MM.1S (cell line): ENCODE measurements around the gene GUCD1.

ENCODE experiments used
- DNase-seq: peaks from one replicate; pipeline ENCODE4 v3.0.0-alpha.2; 2015
- H2AFZ ChIP-seq: fragments of 300-600 bp; sonication (generic); 2 replicates; pipeline ENCODE4 v1.6.0; 2016; ENCODE audit warnings: antibody characterized with exemption, low read length
- H3F3A ChIP-seq: fragments of 300-600 bp; sonication (generic); 2 replicates; pipeline ENCODE4 v1.6.1; 2016; ENCODE audit warnings: mild to moderate bottlenecking, antibody characterized with exemption, low read length, moderate library complexity, mixed read lengths; ENCODE audit not compliant: insufficient read depth
- H3K27ac ChIP-seq: fragments of 300-600 bp; sonication (generic); 2 replicates; pipeline ENCODE4 v1.5.1; 2016; ENCODE audit warnings: mild to moderate bottlenecking, low read length
- H3K27me3 ChIP-seq: fragments of 300-600 bp; sonication (generic); replicated peaks from 2 replicates; pipeline ENCODE4 v1.6.0; 2016; ENCODE audit warnings: low read length; ENCODE audit not compliant: insufficient read depth
- H3K36me3 ChIP-seq: fragments of 300-600 bp; sonication (generic); replicated peaks from 2 replicates; pipeline ENCODE4 v1.6.1; 2016; ENCODE audit warnings: mild to moderate bottlenecking, low read length, mixed read lengths; ENCODE audit not compliant: insufficient read depth
- H3K4me1 ChIP-seq: fragments of 300-600 bp; sonication (generic); 2 replicates; pipeline ENCODE4 v1.6.1; 2016; ENCODE audit warnings: low read length, mixed read lengths
- H3K4me2 ChIP-seq: fragments of 300-600 bp; sonication (generic); 2 replicates; pipeline ENCODE4 v1.6.0; 2016; ENCODE audit warnings: low read depth, low read length
- H3K4me3 ChIP-seq: fragments of 300-600 bp; sonication (generic); 2 replicates; pipeline ENCODE4 v1.5.1; 2016; ENCODE audit warnings: low read length, mixed read lengths
- H3K79me2 ChIP-seq: fragments of 300-600 bp; sonication (generic); 2 replicates; pipeline ENCODE4 v1.6.1; 2016; ENCODE audit warnings: mixed run types, low read length, mixed read lengths
- H3K9ac ChIP-seq: fragments of 300-600 bp; sonication (generic); 2 replicates; pipeline ENCODE4 v1.6.1; 2016; ENCODE audit warnings: low read length, mixed read lengths
- H3K9me2 ChIP-seq: fragments of 300-600 bp; sonication (generic); replicated peaks from 2 replicates; pipeline ENCODE4 v1.6.1; 2016; ENCODE audit warnings: mild to moderate bottlenecking, low read length, mixed read lengths; ENCODE audit not compliant: insufficient read depth
- H3K9me3 ChIP-seq: fragments of 300-600 bp; sonication (generic); replicated peaks from 2 replicates; pipeline ENCODE4 v1.6.1; 2016; ENCODE audit warnings: mild to moderate bottlenecking, low read length, mixed read lengths; ENCODE audit not compliant: insufficient read depth
- H4K20me1 ChIP-seq: fragments of 300-600 bp; sonication (generic); 2 replicates; pipeline ENCODE4 v1.6.1; 2016; ENCODE audit warnings: mild to moderate bottlenecking, low read length, moderate library complexity, mixed read lengths; ENCODE audit not compliant: insufficient read depth
- EZH2 ChIP-seq: fragments of 300-600 bp; sonication (generic); optimal IDR thresholded peaks from 2 replicates; pipeline ENCODE3; 2017; ENCODE audit warnings: low read depth, mild to moderate bottlenecking, antibody characterized with exemption, low read length, mixed read lengths
- EZH2phosphoT487 ChIP-seq: fragments of 300-600 bp; sonication (generic); IDR thresholded peaks from 2 replicates; pipeline ENCODE4 v1.6.1; 2018; ENCODE audit warnings: antibody characterized with exemption, low read length
- TF ChIP-seq, protein P1 (sequence below): fragments of 300-600 bp; sonication (generic); IDR thresholded peaks from 2 replicates; pipeline ENCODE4 v1.5.1; 2016; ENCODE audit warnings: antibody characterized with exemption, low read length, mixed read lengths

Gene GUCD1

DNA sequence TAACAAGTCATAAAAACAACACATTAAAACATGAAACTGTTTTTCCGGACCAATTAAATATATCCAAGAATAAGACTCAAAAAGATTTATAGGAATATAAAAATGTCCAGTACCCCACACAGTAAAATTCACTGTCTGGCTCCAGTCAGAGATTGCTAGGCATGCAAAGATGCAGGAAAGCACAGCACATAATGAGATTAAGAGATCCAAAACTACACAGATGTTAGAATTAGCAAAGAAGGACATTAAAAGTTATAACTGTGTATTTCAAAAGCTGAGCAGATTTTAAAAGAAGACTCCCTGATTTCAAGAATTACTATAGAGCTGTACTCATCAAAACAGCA, 24.3 kb upstream of the GUCD1 start:
- Histone ChIP-seq H3K27me3 (no peaks in the 10 kb centered on the region), H3F3A (0 out of 2 replicates have a peak, but pooled peaks cover 5% of the 10 kb centered on the region), H3K4me1 (no peaks in the 10 kb centered on the region), H3K79me2 (no peaks in the 10 kb centered on the region), H3K27ac (no peak overlapping the region), H4K20me1 (no peaks in the 10 kb centered on the region), H3K4me3 (no peak overlapping the region), H3K9ac (no peak overlapping the region), H3K4me2 (no peak overlapping the region), H3K9me2 (no peaks in the 10 kb centered on the region), H3K9me3 (no peaks in the 10 kb centered on the region), H2AFZ (no peak overlapping the region), H3K36me3 (no peaks in the 10 kb centered on the region)
- DNase-seq, result no peak
- TF ChIP-seq EZH2phosphoT487 (no peak), EZH2 (no peak)
- TF ChIP-seq, protein P1, sequence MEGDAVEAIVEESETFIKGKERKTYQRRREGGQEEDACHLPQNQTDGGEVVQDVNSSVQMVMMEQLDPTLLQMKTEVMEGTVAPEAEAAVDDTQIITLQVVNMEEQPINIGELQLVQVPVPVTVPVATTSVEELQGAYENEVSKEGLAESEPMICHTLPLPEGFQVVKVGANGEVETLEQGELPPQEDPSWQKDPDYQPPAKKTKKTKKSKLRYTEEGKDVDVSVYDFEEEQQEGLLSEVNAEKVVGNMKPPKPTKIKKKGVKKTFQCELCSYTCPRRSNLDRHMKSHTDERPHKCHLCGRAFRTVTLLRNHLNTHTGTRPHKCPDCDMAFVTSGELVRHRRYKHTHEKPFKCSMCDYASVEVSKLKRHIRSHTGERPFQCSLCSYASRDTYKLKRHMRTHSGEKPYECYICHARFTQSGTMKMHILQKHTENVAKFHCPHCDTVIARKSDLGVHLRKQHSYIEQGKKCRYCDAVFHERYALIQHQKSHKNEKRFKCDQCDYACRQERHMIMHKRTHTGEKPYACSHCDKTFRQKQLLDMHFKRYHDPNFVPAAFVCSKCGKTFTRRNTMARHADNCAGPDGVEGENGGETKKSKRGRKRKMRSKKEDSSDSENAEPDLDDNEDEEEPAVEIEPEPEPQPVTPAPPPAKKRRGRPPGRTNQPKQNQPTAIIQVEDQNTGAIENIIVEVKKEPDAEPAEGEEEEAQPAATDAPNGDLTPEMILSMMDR, result no peak

DNA sequence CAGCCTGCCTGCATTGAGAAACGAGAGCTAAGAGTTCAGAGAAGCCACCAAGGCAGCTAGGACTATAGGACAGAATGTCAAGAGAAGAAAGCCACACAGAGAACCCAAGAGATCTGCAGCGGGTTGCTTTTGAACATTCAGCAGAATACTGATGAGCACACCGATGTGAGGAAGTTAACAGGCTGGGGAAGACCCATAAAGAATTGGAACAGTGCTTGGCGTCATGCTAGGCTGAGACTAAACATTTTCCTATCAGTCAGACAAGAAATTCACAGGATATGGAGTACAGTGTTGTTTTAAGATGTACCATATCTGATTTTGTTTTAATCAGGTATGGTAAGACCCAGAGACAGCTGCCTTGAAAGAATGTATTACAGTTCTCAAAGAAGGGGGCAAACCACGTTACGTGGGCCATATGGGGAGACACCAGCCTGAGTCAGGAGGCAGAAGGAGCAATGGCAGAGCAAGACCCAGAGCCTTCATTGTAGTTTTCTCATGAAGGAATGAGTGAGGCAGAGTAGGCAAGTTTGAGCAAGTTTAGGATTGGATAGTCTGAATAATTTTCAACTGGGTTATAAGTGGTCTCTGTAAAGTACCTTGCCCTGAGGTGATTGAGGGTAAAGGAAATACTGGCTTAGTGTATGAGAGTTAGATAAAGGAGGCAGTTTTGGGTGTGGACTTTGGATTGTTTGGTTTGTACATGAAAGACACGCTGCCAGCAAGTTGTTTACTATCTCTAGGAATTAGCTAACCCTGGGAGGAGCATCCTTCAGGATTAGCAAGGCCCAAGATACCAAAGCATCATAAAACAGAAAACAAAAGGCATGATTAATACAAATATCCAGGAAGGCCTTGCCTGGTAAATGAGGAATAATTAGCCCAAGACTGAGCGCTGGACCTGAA, 23.7 kb upstream of the GUCD1 start:
- Histone ChIP-seq H3F3A (0 out of 2 replicates have a peak, but pooled peaks cover 9% of the 10 kb centered on the region), H3K4me3 (no peak overlapping the region), H3K4me2 (no peak overlapping the region), H3K9me2 (no peaks in the 10 kb centered on the region), H3K79me2 (no peaks in the 10 kb centered on the region), H4K20me1 (no peaks in the 10 kb centered on the region; the same call in 1 of the 2 replicates), H2AFZ (no peak overlapping the region), H3K27ac (no peak overlapping the region), H3K4me1 (no peaks in the 10 kb centered on the region), H3K9me3 (no peaks in the 10 kb centered on the region), H3K27me3 (no peaks in the 10 kb centered on the region), H3K9ac (no peak overlapping the region), H3K36me3 (peaks cover 3% of the 10 kb centered on the region; the same call in 1 of the 2 replicates)
- TF ChIP-seq, protein P1, result no peak
- TF ChIP-seq EZH2 (no peak), EZH2phosphoT487 (no peak)
- DNase-seq, result no peak

DNA sequence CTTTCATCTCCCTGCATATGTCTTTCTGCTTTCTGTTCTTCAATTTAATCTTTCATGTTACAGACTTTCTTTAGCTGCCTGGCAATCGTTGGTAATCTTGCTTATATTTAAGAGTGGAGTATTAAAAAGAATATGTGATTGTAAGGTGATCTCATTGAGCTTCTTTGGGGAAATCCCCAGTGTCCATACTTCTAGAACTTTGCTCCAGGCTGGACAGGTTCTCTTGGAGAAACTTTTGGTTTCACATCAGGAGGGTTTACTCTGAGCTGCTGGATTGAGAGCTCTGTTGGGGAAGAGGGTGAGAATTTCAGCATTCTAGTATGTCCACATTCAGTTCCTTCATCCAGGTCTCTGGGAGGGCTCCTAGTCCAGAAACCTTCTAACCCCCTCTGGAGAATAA, 21.8 kb upstream of the GUCD1 start:
- no peak for TF ChIP-seq EZH2
- TF ChIP-seq, protein P1, result no peak

More for the DNA sequence above, 21.8 kb upstream of the GUCD1 start:
- Histone ChIP-seq H3K4me1 (no peaks in the 10 kb centered on the region), H3K27ac (no peak overlapping the region), H3K4me2 (no peak overlapping the region), H3K9ac (no peak overlapping the region), H2AFZ (no peak overlapping the region), H3K9me2 (no peaks in the 10 kb centered on the region), H3K79me2 (no peaks in the 10 kb centered on the region), H4K20me1 (no peaks in the 10 kb centered on the region; the same call in 1 of the 2 replicates), H3K9me3 (no peaks in the 10 kb centered on the region), H3K36me3 (peaks cover 3% of the 10 kb centered on the region; the same call in 1 of the 2 replicates), H3K4me3 (no peak overlapping the region), H3K27me3 (no peaks in the 10 kb centered on the region), H3F3A (0 out of 2 replicates have a peak, but pooled peaks cover 9% of the 10 kb centered on the region)
- DNase-seq, result no peak
